Right hindlimb (tissue), 1 donor: Measurements from ENCODE around the gene CAPN15.
"Not testable (repeated sequence)": the region's sequence is repeated elsewhere in the genome, so short reads cannot be mapped to it uniquely, and the experiment has no call there.

Experiments
- DNase-seq: peaks from one replicate; pipeline ENCODE4 v3.0.0-alpha.2; 2018

The CAPN15 gene

GRCh38 chr16:507527-507926 is 20.0 kb upstream of the CAPN15 start:
- DNase-seq = not testable (repeated sequence)

- no peak for DNase-seq
Observed at GRCh38 chr16:507996-508395, 19.5 kb upstream of the CAPN15 start.

GRCh38 chr16:508884-509736 is 18.4 kb upstream of the CAPN15 start:
- DNase-seq = no peak

- no peak for DNase-seq
Observed at GRCh38 chr16:510066-510825, 17.3 kb upstream of the CAPN15 start.

GRCh38 chr16:512802-513201 is 14.7 kb upstream of the CAPN15 start:
- no peak for DNase-seq

GRCh38 chr16:513950-514349 is 13.6 kb upstream of the CAPN15 start:
- DNase-seq = no peak

- DNase-seq = no peak
Observed at GRCh38 chr16:515175-515938, 12.2 kb upstream of the CAPN15 start.

GRCh38 chr16:515939-516226 is 11.6 kb upstream of the CAPN15 start:
- no peak for DNase-seq

GRCh38 chr16:516301-516700 is 11.2 kb upstream of the CAPN15 start:
- no peak for DNase-seq

- no peak for DNase-seq
Observed at GRCh38 chr16:518858-519257, 8.7 kb upstream of the CAPN15 start.

GRCh38 chr16:519425-519824 is 8.1 kb upstream of the CAPN15 start:
- no peak for DNase-seq

- no peak for DNase-seq
Observed at GRCh38 chr16:519841-520687, 7.4 kb upstream of the CAPN15 start.

GRCh38 chr16:520847-521246 is 6.7 kb upstream of the CAPN15 start:
- DNase-seq = no peak

- no peak for DNase-seq
Observed at GRCh38 chr16:521381-522210, 5.9 kb upstream of the CAPN15 start.

- no peak for DNase-seq
Observed at GRCh38 chr16:522320-523096, 5.0 kb upstream of the CAPN15 start.

- DNase-seq = no peak
Observed at GRCh38 chr16:523097-523741, 4.3 kb upstream of the CAPN15 start.

GRCh38 chr16:524274-525040 is 3.1 kb upstream of the CAPN15 start:
- DNase-seq = peak; percentile 23

- DNase-seq = no peak
Observed at GRCh38 chr16:525123-525519, 2.4 kb upstream of the CAPN15 start.

- DNase-seq = no peak
Observed at GRCh38 chr16:525520-526180, 1.9 kb upstream of the CAPN15 start.
